ENCODE data around the gene SIRT4. TPM values are rescaled to one million over a fixed set of nuclear protein-coding genes. Genes with fewer than 3 reads are reported as not detected.

SIRT4 gene
- total RNA-seq, 1 experiment from 2014 or later, result 2.8 TPM

- Mint-ChIP-seq H3K9me3 (no peaks in the 10 kb centered on the region), H3K36me3 (no peaks in the 10 kb centered on the region), H3K27ac (peak overlapping the region; percentile 69), H3K4me1 (peaks cover 62% of the 10 kb centered on the region), H3K27me3 (ENCODE audit: low read depth) (no peaks in the 10 kb centered on the region), H3K4me3 (peak overlapping the region; percentile 83)
- ChIA-PET CTCF (interaction anchor here (1.0 to 22.1 kb wide), 6 partner anchors 9 to 62 kb away, joined by 3 to 717 read pairs (median 62); partner anchors contain the start of genes RNU4-2, RPLP0 and SIRT4), POLR2A (interaction anchor here (1.0 to 12.0 kb wide), 4 partner anchors 26 to 63 kb away, joined by 3 to 198 read pairs (median 14); partner anchors contain the start of gene RPLP0)
- ATAC-seq (no peak), DNase-seq (ENCODE audit: low spot score) (no peak)
- no peak for TF ChIP-seq TP53 (CRISPR knock-in tag; IDR thresholded peaks at IDR 0.05)
- TF ChIP-seq, protein P1, sequence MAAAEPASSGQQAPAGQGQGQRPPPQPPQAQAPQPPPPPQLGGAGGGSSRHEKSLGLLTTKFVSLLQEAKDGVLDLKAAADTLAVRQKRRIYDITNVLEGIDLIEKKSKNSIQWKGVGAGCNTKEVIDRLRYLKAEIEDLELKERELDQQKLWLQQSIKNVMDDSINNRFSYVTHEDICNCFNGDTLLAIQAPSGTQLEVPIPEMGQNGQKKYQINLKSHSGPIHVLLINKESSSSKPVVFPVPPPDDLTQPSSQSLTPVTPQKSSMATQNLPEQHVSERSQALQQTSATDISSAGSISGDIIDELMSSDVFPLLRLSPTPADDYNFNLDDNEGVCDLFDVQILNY (CRISPR knock-in tag; IDR thresholded peaks at IDR 0.05), result no peak
- TF ChIP-seq ZNF423 (CRISPR knock-in tag; IDR thresholded peaks at IDR 0.05), result no peak
- TF ChIP-seq SMAD3 (CRISPR knock-in tag; IDR thresholded peaks at IDR 0.05; ENCODE audit: borderline replicate concordance), result no peak
- TF ChIP-seq FOXP1 (CRISPR knock-in tag; IDR thresholded peaks at IDR 0.05; ENCODE audit: borderline replicate concordance), result no peak
- TF ChIP-seq ZNF138 (CRISPR knock-in tag; conservative IDR thresholded peaks at IDR 0.05), result no peak
- TF ChIP-seq CDX4 (CRISPR knock-in tag; IDR thresholded peaks at IDR 0.05; ENCODE audit: borderline replicate concordance), result no peak
- TF ChIP-seq ZNF396 (CRISPR knock-in tag; IDR thresholded peaks at IDR 0.05; ENCODE audit: borderline replicate concordance), result no peak
- no peak for TF ChIP-seq NFYB (CRISPR knock-in tag; conservative IDR thresholded peaks at IDR 0.05; ENCODE audit: low read depth)
- no peak for TF ChIP-seq ZNF281 (CRISPR knock-in tag; IDR thresholded peaks at IDR 0.05)
- no peak for TF ChIP-seq JAZF1 (CRISPR knock-in tag; IDR thresholded peaks at IDR 0.05)
- no peak for TF ChIP-seq ZNF512 (CRISPR knock-in tag; IDR thresholded peaks at IDR 0.05; ENCODE audit: borderline replicate concordance)
- TF ChIP-seq, protein P2, sequence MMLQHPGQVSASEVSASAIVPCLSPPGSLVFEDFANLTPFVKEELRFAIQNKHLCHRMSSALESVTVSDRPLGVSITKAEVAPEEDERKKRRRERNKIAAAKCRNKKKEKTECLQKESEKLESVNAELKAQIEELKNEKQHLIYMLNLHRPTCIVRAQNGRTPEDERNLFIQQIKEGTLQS (CRISPR knock-in tag; conservative IDR thresholded peaks at IDR 0.05), result no peak
- TF ChIP-seq, protein P3, sequence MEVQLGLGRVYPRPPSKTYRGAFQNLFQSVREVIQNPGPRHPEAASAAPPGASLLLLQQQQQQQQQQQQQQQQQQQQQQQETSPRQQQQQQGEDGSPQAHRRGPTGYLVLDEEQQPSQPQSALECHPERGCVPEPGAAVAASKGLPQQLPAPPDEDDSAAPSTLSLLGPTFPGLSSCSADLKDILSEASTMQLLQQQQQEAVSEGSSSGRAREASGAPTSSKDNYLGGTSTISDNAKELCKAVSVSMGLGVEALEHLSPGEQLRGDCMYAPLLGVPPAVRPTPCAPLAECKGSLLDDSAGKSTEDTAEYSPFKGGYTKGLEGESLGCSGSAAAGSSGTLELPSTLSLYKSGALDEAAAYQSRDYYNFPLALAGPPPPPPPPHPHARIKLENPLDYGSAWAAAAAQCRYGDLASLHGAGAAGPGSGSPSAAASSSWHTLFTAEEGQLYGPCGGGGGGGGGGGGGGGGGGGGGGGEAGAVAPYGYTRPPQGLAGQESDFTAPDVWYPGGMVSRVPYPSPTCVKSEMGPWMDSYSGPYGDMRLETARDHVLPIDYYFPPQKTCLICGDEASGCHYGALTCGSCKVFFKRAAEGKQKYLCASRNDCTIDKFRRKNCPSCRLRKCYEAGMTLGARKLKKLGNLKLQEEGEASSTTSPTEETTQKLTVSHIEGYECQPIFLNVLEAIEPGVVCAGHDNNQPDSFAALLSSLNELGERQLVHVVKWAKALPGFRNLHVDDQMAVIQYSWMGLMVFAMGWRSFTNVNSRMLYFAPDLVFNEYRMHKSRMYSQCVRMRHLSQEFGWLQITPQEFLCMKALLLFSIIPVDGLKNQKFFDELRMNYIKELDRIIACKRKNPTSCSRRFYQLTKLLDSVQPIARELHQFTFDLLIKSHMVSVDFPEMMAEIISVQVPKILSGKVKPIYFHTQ (CRISPR knock-in tag; IDR thresholded peaks at IDR 0.05), result no peak
- TF ChIP-seq NR1H2 (CRISPR knock-in tag; IDR thresholded peaks at IDR 0.05), result no peak
- TF ChIP-seq ZNF232 (CRISPR knock-in tag; IDR thresholded peaks at IDR 0.05), result no peak
- TF ChIP-seq OVOL2 (CRISPR knock-in tag; IDR thresholded peaks at IDR 0.05; ENCODE audit: borderline replicate concordance), result no peak
- TF ChIP-seq ATF2 (CRISPR knock-in tag; IDR thresholded peaks at IDR 0.05; ENCODE audit: borderline replicate concordance, low read depth), result no peak
- TF ChIP-seq ETV6 (CRISPR knock-in tag; IDR thresholded peaks at IDR 0.05), result no peak
These were observed 38.4 kb upstream of the SIRT4 start for GRCh38 chr12:120263748-120264085.
